BLaER1 (cell line): ENCODE results near the gene SUSD1.

ENCODE experiments used
- H3K27ac ChIP-seq: shearing (Covaris generic); formaldehyde crosslinking; 2 replicates; pipeline ENCODE4 v1.8.1; 2022
- H3K27me3 ChIP-seq: shearing (Covaris generic); formaldehyde crosslinking; 2 replicates; pipeline ENCODE4 v1.8.1; 2022
- H3K36me3 ChIP-seq: shearing (Covaris generic); formaldehyde crosslinking; 2 replicates; pipeline ENCODE4 v1.8.1; 2022
- H3K4me1 ChIP-seq: shearing (Covaris generic); formaldehyde crosslinking; 2 replicates; pipeline ENCODE4 v1.8.1; 2022
- H3K4me2 ChIP-seq: shearing (Covaris generic); formaldehyde crosslinking; 2 replicates; pipeline ENCODE4 v1.8.1; 2022
- H3K4me3 ChIP-seq: shearing (Covaris generic); formaldehyde crosslinking; 2 replicates; pipeline ENCODE4 v1.8.1; 2022
- H3K9ac ChIP-seq: shearing (Covaris generic); formaldehyde crosslinking; 2 replicates; pipeline ENCODE4 v1.8.1; 2022
- H3K9me3 ChIP-seq: shearing (Covaris generic); formaldehyde crosslinking; 2 replicates; pipeline ENCODE4 v1.8.1; 2022
- H4K20me1 ChIP-seq: shearing (Covaris generic); formaldehyde crosslinking; 2 replicates; pipeline ENCODE4 v1.8.1; 2022
- Cebpa-rat ChIP-seq: shearing (Covaris generic); IDR thresholded peaks from 2 replicates; pipeline ENCODE4 v1.8.1; 2022

The SUSD1 gene

GRCh38 chr9:112174965-112175795 is at the start of gene SUSD1:
TSS of gene SUSD1 (minus strand) at chr9:112175297. CDS start at chr9:112175235, 62 bp downstream.
- Histone ChIP-seq H3K36me3 (no peaks in the 10 kb centered on the region), H3K27ac (peak within 1 kb of the TSS; percentile 98), H3K4me1 (peaks cover 22% of the 10 kb centered on the region), H3K27me3 (no peaks in the 10 kb centered on the region), H3K4me3 (peak within 1 kb of the TSS; percentile 86), H3K4me2 (peak within 1 kb of the TSS; percentile 92), H4K20me1 (no peaks in the 10 kb centered on the region), H3K9me3 (no peaks in the 10 kb centered on the region), H3K9ac (peak within 1 kb of the TSS; percentile 91)
- no peak for TF ChIP-seq Cebpa-rat

- Histone ChIP-seq H4K20me1 (no peaks in the 10 kb centered on the region), H3K36me3 (peaks cover 80% of the 10 kb centered on the region), H3K9me3 (no peaks in the 10 kb centered on the region), H3K4me3 (no peak overlapping the region), H3K4me1 (peaks cover 6% of the 10 kb centered on the region), H3K27me3 (no peaks in the 10 kb centered on the region), H3K4me2 (no peak overlapping the region), H3K9ac (no peak overlapping the region), H3K27ac (no peak overlapping the region)
- TF ChIP-seq Cebpa-rat = no peak
These were observed 49.5 kb upstream of the SUSD1 start for GRCh38 chr9:112224401-112225289.

DNA sequence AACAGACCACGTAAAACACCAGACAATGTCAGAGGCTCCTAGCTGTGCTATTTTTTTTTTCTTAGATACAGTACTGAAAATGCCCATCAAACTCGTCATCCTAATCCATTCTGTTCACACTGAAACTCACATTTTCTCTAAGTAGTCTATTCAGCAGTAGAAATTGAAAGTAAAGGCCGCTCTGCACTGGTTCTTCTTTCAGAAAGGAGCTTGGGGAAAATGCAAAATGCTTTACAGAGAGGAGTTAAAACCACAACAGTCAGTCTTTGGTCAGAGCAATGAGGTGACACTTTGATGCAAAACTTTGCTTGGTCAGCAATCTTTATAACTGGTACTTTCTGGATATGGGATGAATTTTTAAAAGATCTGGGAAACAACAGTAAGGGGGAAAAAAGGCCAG is 43.8 kb upstream of the SUSD1 start:
- peak overlapping the region; percentile 5; the same call in 1 of the 2 replicates for H3K4me2 ChIP-seq
- H3K27ac ChIP-seq = no peak overlapping the region
- H3K27me3 ChIP-seq = no peaks in the 10 kb centered on the region
- H3K4me3 ChIP-seq = no peak overlapping the region
- no peaks in the 10 kb centered on the region for H3K9me3 ChIP-seq
- peaks cover 15% of the 10 kb centered on the region for H3K4me1 ChIP-seq
- H3K9ac ChIP-seq = no peak overlapping the region
- H3K36me3 ChIP-seq = peaks cover 64% of the 10 kb centered on the region
- no peak for TF ChIP-seq Cebpa-rat
- no peaks in the 10 kb centered on the region for H4K20me1 ChIP-seq

DNA sequence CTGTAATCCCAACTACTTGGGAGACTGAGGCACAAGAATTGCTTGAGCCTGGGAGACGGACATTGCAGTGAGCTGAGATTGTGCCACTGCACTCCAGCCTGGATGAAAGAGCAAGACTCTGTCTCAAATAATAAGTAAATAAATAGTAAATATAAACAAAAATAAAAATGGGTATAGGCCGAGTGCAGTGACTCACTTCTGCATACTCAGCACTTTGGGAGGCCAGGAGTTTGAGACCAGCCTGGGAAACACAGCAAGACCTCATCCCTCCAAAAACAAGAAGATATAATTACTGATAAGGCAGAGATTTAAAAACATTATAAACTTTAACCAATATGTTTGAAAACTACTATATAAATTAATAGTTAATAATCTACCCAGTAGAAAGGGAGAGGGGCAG is 37.8 kb upstream of the SUSD1 start:
- no peaks in the 10 kb centered on the region for H3K27me3 ChIP-seq
- no peak overlapping the region for H3K9ac ChIP-seq
- no peak overlapping the region for H3K4me3 ChIP-seq
- H4K20me1 ChIP-seq = no peaks in the 10 kb centered on the region
- TF ChIP-seq Cebpa-rat = no peak
- peaks cover 23% of the 10 kb centered on the region for H3K9me3 ChIP-seq
- H3K4me2 ChIP-seq = no peak overlapping the region
- no peak overlapping the region for H3K27ac ChIP-seq
- no peaks in the 10 kb centered on the region for H3K4me1 ChIP-seq
- H3K36me3 ChIP-seq = peaks cover 92% of the 10 kb centered on the region

DNA sequence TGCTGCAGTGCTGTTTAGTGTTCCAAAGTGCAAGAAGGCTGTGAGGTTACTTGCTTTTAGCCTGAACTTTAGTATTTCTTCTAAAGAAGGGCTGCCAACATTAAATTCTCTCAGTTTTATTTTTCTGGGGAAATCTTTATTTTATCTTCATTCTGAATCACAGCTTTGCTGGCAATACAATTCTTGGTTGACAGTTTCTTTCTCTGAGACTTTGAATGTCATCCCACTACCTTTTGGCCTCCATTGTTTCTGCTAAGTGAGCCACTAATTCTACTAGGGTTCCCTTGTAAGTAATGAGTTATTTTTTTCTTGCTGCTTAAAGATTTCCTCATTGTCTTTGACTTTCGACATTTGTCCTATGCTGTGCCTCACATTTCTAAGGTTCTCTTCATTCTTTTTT is 32.4 kb upstream of the SUSD1 start:
- Histone ChIP-seq H3K27ac (no peak overlapping the region), H3K9ac (no peak overlapping the region), H3K4me2 (no peak overlapping the region), H3K4me3 (no peak overlapping the region), H3K27me3 (no peaks in the 10 kb centered on the region), H3K36me3 (peaks cover 60% of the 10 kb centered on the region), H3K9me3 (peaks cover 32% of the 10 kb centered on the region), H3K4me1 (no peaks in the 10 kb centered on the region), H4K20me1 (no peaks in the 10 kb centered on the region)
- TF ChIP-seq Cebpa-rat = no peak

GRCh38 chr9:112203536-112203935 is 28.4 kb upstream of the SUSD1 start:
- H3K27me3 ChIP-seq = no peaks in the 10 kb centered on the region

DNA sequence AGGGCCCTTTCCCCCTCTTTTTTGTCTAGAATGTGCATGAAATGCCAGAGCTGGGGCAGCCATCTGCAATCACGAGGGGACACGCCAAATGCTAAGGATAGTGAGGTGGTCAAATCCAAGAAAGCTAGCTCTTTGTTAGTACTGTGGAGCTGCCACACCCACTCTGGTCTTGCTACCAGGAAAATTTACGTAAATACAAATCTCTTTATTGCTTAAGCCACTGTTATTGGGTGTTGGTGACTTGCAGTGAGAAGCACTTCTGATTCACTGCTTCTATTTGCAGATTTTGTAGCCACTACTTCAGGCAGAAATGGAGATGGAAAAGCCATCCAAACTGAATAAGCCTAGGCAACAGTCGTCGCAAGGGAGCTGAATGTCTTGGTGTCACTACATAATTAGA is 25.6 kb upstream of the SUSD1 start:
- Histone ChIP-seq H3K4me3 (no peak overlapping the region), H3K4me2 (no peak overlapping the region), H3K4me1 (no peaks in the 10 kb centered on the region), H3K9ac (no peak overlapping the region), H4K20me1 (no peaks in the 10 kb centered on the region), H3K36me3 (peaks cover 4% of the 10 kb centered on the region; the same call in 1 of the 2 replicates), H3K27me3 (no peaks in the 10 kb centered on the region), H3K27ac (no peak overlapping the region), H3K9me3 (no peaks in the 10 kb centered on the region)
- no peak for TF ChIP-seq Cebpa-rat

More at GRCh38 chr9:112203536-112203935, 28.4 kb upstream of the SUSD1 start:
- H3K36me3 ChIP-seq = peaks cover 23% of the 10 kb centered on the region
- no peak overlapping the region for H3K9ac ChIP-seq
- TF ChIP-seq Cebpa-rat = no peak
- H3K27ac ChIP-seq = no peak overlapping the region
- no peaks in the 10 kb centered on the region for H4K20me1 ChIP-seq
- H3K4me2 ChIP-seq = no peak overlapping the region
- no peaks in the 10 kb centered on the region for H3K4me1 ChIP-seq
- no peak overlapping the region for H3K4me3 ChIP-seq
- H3K9me3 ChIP-seq = peaks cover 15% of the 10 kb centered on the region

GRCh38 chr9:112198646-112199045 is 23.5 kb upstream of the SUSD1 start:
- no peaks in the 10 kb centered on the region for H3K36me3 ChIP-seq
- peaks cover 6% of the 10 kb centered on the region; the same call in 1 of the 2 replicates for H3K4me1 ChIP-seq
- no peaks in the 10 kb centered on the region for H4K20me1 ChIP-seq
- no peaks in the 10 kb centered on the region for H3K27me3 ChIP-seq
- TF ChIP-seq Cebpa-rat = no peak
- H3K4me3 ChIP-seq = no peak overlapping the region
- H3K9me3 ChIP-seq = no peaks in the 10 kb centered on the region
- H3K4me2 ChIP-seq = no peak overlapping the region
- H3K27ac ChIP-seq = no peak overlapping the region
- H3K9ac ChIP-seq = no peak overlapping the region

- H3K4me2 ChIP-seq = no peak overlapping the region
- H3K9ac ChIP-seq = no peak overlapping the region
- TF ChIP-seq Cebpa-rat = no peak
- no peak overlapping the region for H3K27ac ChIP-seq
- H4K20me1 ChIP-seq = no peaks in the 10 kb centered on the region
- H3K4me3 ChIP-seq = no peak overlapping the region
- H3K9me3 ChIP-seq = no peaks in the 10 kb centered on the region
- H3K36me3 ChIP-seq = no peaks in the 10 kb centered on the region
- no peaks in the 10 kb centered on the region for H3K27me3 ChIP-seq
- H3K4me1 ChIP-seq = peaks cover 6% of the 10 kb centered on the region; the same call in 1 of the 2 replicates
These were observed 19.9 kb upstream of the SUSD1 start for GRCh38 chr9:112194969-112195431.
